SU-DHL-6 (cell line): ENCODE results near the gene TMEM178B.

Source experiments
- H2AFZ ChIP-seq: fragments of 200-600 bp; sonication (generic); 2 replicates; pipeline ENCODE4 v1.6.1; 2014; ENCODE audit warnings: low read depth, mild to moderate bottlenecking, moderate library complexity, mixed read lengths, antibody characterized with exemption, low read length; ENCODE audit not compliant: severe bottlenecking
- H3F3A ChIP-seq: fragments of 200-600 bp; shearing (Covaris generic); 2 replicates; pipeline ENCODE4 v1.6.0; 2016; ENCODE audit warnings: antibody characterized with exemption, mild to moderate bottlenecking; ENCODE audit not compliant: insufficient read depth
- H3K27ac ChIP-seq: fragments of 200-600 bp; sonication (generic); 2 replicates; pipeline ENCODE4 v1.5.1; 2016; ENCODE audit warnings: low read depth, mild to moderate bottlenecking, low read length, moderate library complexity, mixed read lengths
- H3K27me3 ChIP-seq: fragments of 200-600 bp; sonication (generic), shearing (Covaris generic); 2 replicates; pipeline ENCODE4 v1.6.0; 2014; ENCODE audit warnings: mild to moderate bottlenecking, low read length
- H3K36me3 ChIP-seq: fragments of 200-600 bp; sonication (generic); 2 replicates; pipeline ENCODE4 v1.6.1; 2014; ENCODE audit warnings: mild to moderate bottlenecking, low read length, mixed read lengths
- H3K4me2 ChIP-seq: fragments of 300-600, 200-600 bp; shearing (Covaris generic), sonication (generic); 2 replicates; pipeline ENCODE4 v1.6.0; 2014; ENCODE audit warnings: low read length, low read depth, mild to moderate bottlenecking; ENCODE audit not compliant: poor library complexity, severe bottlenecking
- H3K4me3 ChIP-seq: fragments of 200-600 bp; sonication (generic); 2 replicates; pipeline ENCODE4 v1.5.1; 2014; ENCODE audit warnings: antibody characterized with exemption, low read length, mild to moderate bottlenecking, mixed read lengths; ENCODE audit not compliant: insufficient read depth, poor library complexity, severe bottlenecking
- H3K79me2 ChIP-seq: fragments of 200-600 bp; sonication (generic); 2 replicates; pipeline ENCODE4 v1.6.1; 2014; ENCODE audit warnings: mild to moderate bottlenecking, low read length, moderate library complexity; ENCODE audit not compliant: insufficient read depth
- H3K9ac ChIP-seq: fragments of 200-600 bp; sonication (generic); 2 replicates; pipeline ENCODE4 v1.7.0; 2014; ENCODE audit warnings: mild to moderate bottlenecking, low read length
- H3K9me2 ChIP-seq: fragments of 200-600 bp; sonication (generic); replicated peaks from 2 replicates; pipeline ENCODE4 v1.6.1; 2014; ENCODE audit warnings: low read length; ENCODE audit not compliant: insufficient read depth
- H3K9me3 ChIP-seq: fragments of 200-600 bp; sonication (generic); 2 replicates; pipeline ENCODE4 v1.6.1; 2014; ENCODE audit warnings: low read length, mixed read lengths; ENCODE audit not compliant: insufficient read depth
- H4K20me1 ChIP-seq: fragments of 200-600 bp; sonication (generic); 2 replicates; pipeline ENCODE4 v1.6.1; 2014; ENCODE audit warnings: low read depth, mild to moderate bottlenecking, antibody characterized with exemption, low read length, moderate library complexity, mixed read lengths
- CTCF ChIP-seq: fragments of 200-600 bp; sonication (generic); IDR thresholded peaks from one replicate; pipeline ENCODE4 v1.5.1; 2017; ENCODE audit warnings: antibody characterized with exemption, mild to moderate bottlenecking, low read length, moderate library complexity; ENCODE audit not compliant: insufficient read depth, poor library complexity, severe bottlenecking
- EZH2phosphoT487 ChIP-seq: fragments of 200-600 bp; sonication (generic), shearing (Covaris generic); conservative IDR thresholded peaks from 2 replicates; pipeline ENCODE4 v1.6.1; 2018; ENCODE audit warnings: mild to moderate bottlenecking, antibody characterized with exemption, low read length, moderate library complexity, mixed read lengths

The TMEM178B gene

GRCh38 chr7:141484907-141485306 lies 411.0 kb downstream of the TMEM178B start:
- no peaks in the 10 kb centered on the region for H3K79me2 ChIP-seq
- no peaks in the 10 kb centered on the region for H4K20me1 ChIP-seq
- H3K9me3 ChIP-seq: no peaks in the 10 kb centered on the region
- no peak overlapping the region for H3K9ac ChIP-seq
- H3K27me3 ChIP-seq: no peaks in the 10 kb centered on the region
- no peak overlapping the region for H3K4me3 ChIP-seq
- no peak overlapping the region for H3K4me2 ChIP-seq
- no peaks in the 10 kb centered on the region for H3K9me2 ChIP-seq
- no peaks in the 10 kb centered on the region for H3F3A ChIP-seq
- no peaks in the 10 kb centered on the region for H3K36me3 ChIP-seq
- H2AFZ ChIP-seq: no peak overlapping the region
- H3K27ac ChIP-seq: no peak overlapping the region
- no peak for TF ChIP-seq EZH2phosphoT487
- TF ChIP-seq CTCF: no peak

DNA sequence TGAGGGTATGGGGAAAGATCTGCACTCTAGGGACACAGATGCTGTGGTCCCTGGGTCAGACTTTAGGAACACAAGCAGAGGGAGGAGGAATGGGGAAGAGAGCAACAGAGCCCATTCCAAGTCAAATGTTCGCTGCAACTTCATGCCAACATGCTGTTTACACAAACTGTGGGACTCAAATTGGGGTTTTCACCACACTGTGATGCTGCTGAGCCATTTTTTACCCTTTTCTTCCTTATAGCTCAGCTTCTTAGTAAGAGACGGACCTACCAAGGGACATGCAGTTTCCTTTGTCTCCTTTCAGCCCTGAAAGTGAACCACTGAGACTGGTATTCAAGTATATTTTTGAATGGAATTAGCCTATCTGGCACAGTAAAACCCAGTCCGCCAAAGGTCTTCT lies 413.1 kb downstream of the TMEM178B start:
- Histone ChIP-seq H3K27me3 (no peaks in the 10 kb centered on the region), H3K9me2 (no peaks in the 10 kb centered on the region), H3K79me2 (no peaks in the 10 kb centered on the region), H3F3A (no peaks in the 10 kb centered on the region), H3K36me3 (no peaks in the 10 kb centered on the region), H3K4me3 (no peak overlapping the region), H3K9ac (no peak overlapping the region), H4K20me1 (no peaks in the 10 kb centered on the region), H2AFZ (no peak overlapping the region), H3K4me2 (no peak overlapping the region), H3K27ac (no peak overlapping the region), H3K9me3 (no peaks in the 10 kb centered on the region)
- TF ChIP-seq CTCF: no peak
- no peak for TF ChIP-seq EZH2phosphoT487

GRCh38 chr7:141490474-141490873 lies 416.6 kb downstream of the TMEM178B start:
- no peak overlapping the region for H3K27ac ChIP-seq
- H3K36me3 ChIP-seq: no peaks in the 10 kb centered on the region
- H3K79me2 ChIP-seq: no peaks in the 10 kb centered on the region
- TF ChIP-seq CTCF: no peak
- no peak for TF ChIP-seq EZH2phosphoT487
- H3K9me2 ChIP-seq: no peaks in the 10 kb centered on the region
- no peaks in the 10 kb centered on the region for H3F3A ChIP-seq
- H3K9ac ChIP-seq: no peak overlapping the region
- no peaks in the 10 kb centered on the region for H4K20me1 ChIP-seq
- H3K9me3 ChIP-seq: no peaks in the 10 kb centered on the region
- H3K4me3 ChIP-seq: no peak overlapping the region
- H3K27me3 ChIP-seq: no peaks in the 10 kb centered on the region
- no peak overlapping the region for H2AFZ ChIP-seq
- no peak overlapping the region for H3K4me2 ChIP-seq
